SK-N-SH (cell line): Measurements from ENCODE around the gene CACNA2D3. TPM values are rescaled to one million over a fixed set of nuclear protein-coding genes. Genes with fewer than 3 reads are reported as not detected.

Source experiments
- CTCF ChIA-PET: fragments of 300-600, 350-600 bp; formaldehyde crosslinking; extraction: SDS; loops from one replicate; lab custom pipeline; 2021; lab: Yijun Ruan, JAX
- POLR2A ChIA-PET: fragments of 350-600 bp; sonication (Branson Sonifier 250); formaldehyde crosslinking; extraction: SDS; loops from one replicate; lab custom pipeline; 2020; ENCODE audit warnings: antibody characterized with exemption, inconsistent platforms; lab: Yijun Ruan, JAX
- DNase-seq: peaks from one replicate; pipeline ENCODE4 v3.0.0; 2012
- H2AFZ ChIP-seq: fragments of 200-600 bp; sonication (generic); 2 replicates; pipeline ENCODE4 v1.8.1; 2016; ENCODE audit warnings: antibody characterized with exemption, mild to moderate bottlenecking, low read depth
- H3F3A ChIP-seq: fragments of 200-600 bp; sonication (generic); replicated peaks from 2 replicates; pipeline ENCODE3; 2016; ENCODE audit warnings: antibody characterized with exemption, mild to moderate bottlenecking; ENCODE audit not compliant: insufficient read depth
- H3K27ac ChIP-seq, 2 experiments: fragments of 200-500 bp in 1 of 2; fragments of 200-600 bp in 1 of 2; sonication (Bioruptor generic) in 1 of 2; sonication (generic), shearing (Covaris generic) in 1 of 2; 2 replicates each; pipeline versions ENCODE4 v1.5.1 to v1.6.1; 2014 to 2016; ENCODE audit warnings: low read depth in 2 of 2, inconsistent platforms in 1 of 2, low read length in 1 of 2, mild to moderate bottlenecking in 1 of 2, mixed read lengths in 1 of 2
- H3K27me3 ChIP-seq: fragments of 200-600 bp; sonication (generic), shearing (Covaris generic); 2 replicates; pipeline ENCODE4 v1.6.1; 2016; ENCODE audit warnings: mixed run types; ENCODE audit not compliant: insufficient read depth
- H3K36me3 ChIP-seq, 2 experiments: fragments of 200-500 bp in 1 of 2; fragments of 200-600 bp in 1 of 2; sonication (Bioruptor generic) in 1 of 2; sonication (generic) in 1 of 2; replicated peaks in 1 of 2; 2 replicates each; pipeline versions ENCODE3 to v1.5.1; 2014 to 2016; ENCODE audit warnings: low read length in 1 of 2, mild to moderate bottlenecking in 1 of 2; ENCODE audit not compliant: insufficient read depth in 2 of 2, control insufficient read depth in 1 of 2
- H3K4me1 ChIP-seq, 2 experiments: fragments of 200-500 bp in 1 of 2; fragments of 200-600 bp in 1 of 2; sonication (Bioruptor generic) in 1 of 2; sonication (generic), shearing (Covaris generic) in 1 of 2; 2 replicates each; pipeline versions ENCODE4 v1.5.1 to v1.6.1; 2014 to 2016; ENCODE audit warnings: low read depth in 1 of 2, low read length in 1 of 2, mixed run types in 1 of 2; ENCODE audit not compliant: insufficient read depth in 2 of 2, control insufficient read depth in 1 of 2
- H3K4me2 ChIP-seq: fragments of 200-600 bp; sonication (generic), shearing (Covaris generic); 2 replicates; pipeline ENCODE4 v1.6.1; 2017; ENCODE audit warnings: mixed run types
- H3K4me3 ChIP-seq, 2 experiments: fragments of 200-500 bp in 1 of 2; fragments of 200-600 bp in 1 of 2; sonication (Bioruptor generic) in 1 of 2; sonication (generic), shearing (Covaris generic) in 1 of 2; 2 replicates each; pipeline versions ENCODE4 v1.5.1 to v1.8.1; 2014 to 2016; ENCODE audit warnings: low read depth in 2 of 2, inconsistent platforms in 1 of 2, low read length in 1 of 2, mild to moderate bottlenecking in 1 of 2, mixed read lengths in 1 of 2, moderate library complexity in 1 of 2
- H3K79me2 ChIP-seq: fragments of 200-600 bp; sonication (generic); 2 replicates; pipeline ENCODE4 v1.8.1; 2017; ENCODE audit warnings: mild to moderate bottlenecking; ENCODE audit not compliant: insufficient read depth
- H3K9ac ChIP-seq: fragments of 200-600 bp; sonication (generic); 2 replicates; pipeline ENCODE4 v1.6.1; 2017; ENCODE audit warnings: mixed run types
- H3K9me2 ChIP-seq: fragments of 200-600 bp; sonication (generic); 2 replicates; pipeline ENCODE4 v1.6.1; 2017; ENCODE audit warnings: mixed run types
- H3K9me3 ChIP-seq: fragments of 200-600 bp; sonication (generic); 2 replicates; pipeline ENCODE4 v1.6.1; 2017; ENCODE audit warnings: mixed run types, mild to moderate bottlenecking, moderate library complexity
- H4K20me1 ChIP-seq: fragments of 200-600 bp; sonication (generic); 2 replicates; pipeline ENCODE4 v1.6.1; 2017; ENCODE audit warnings: mild to moderate bottlenecking, mixed run types; ENCODE audit not compliant: insufficient read depth
- EZH2phosphoT487 ChIP-seq: fragments of 200-600 bp; sonication (generic); IDR thresholded peaks from 2 replicates; pipeline ENCODE4 v1.6.1; 2017; ENCODE audit warnings: low read depth, mixed run types, mild to moderate bottlenecking, antibody characterized with exemption, moderate library complexity, borderline replicate concordance
- FOSL2 ChIP-seq: IDR thresholded peaks from 2 replicates; pipeline ENCODE4 v1.4.0; 2012; ENCODE audit warnings: low read depth, mild to moderate bottlenecking, moderate library complexity, borderline replicate concordance
- GATA2 ChIP-seq: sonication (generic); formaldehyde crosslinking; IDR thresholded peaks from 2 replicates; pipeline ENCODE4 v1.5.0; 2020; ENCODE audit warnings: mild to moderate bottlenecking, missing genetic modification reagents
- MEF2A ChIP-seq: IDR thresholded peaks from 2 replicates; pipeline ENCODE4 v1.4.0; 2012; ENCODE audit warnings: low read depth, borderline replicate concordance
- POLR2AphosphoS5 ChIP-seq: IDR thresholded peaks from 2 replicates; pipeline ENCODE4 v1.6.1; 2012; ENCODE audit warnings: low read depth, low read length
- RCOR1 ChIP-seq: fragments of 150-350 bp; IDR thresholded peaks from 2 replicates; pipeline ENCODE4 v1.6.1; 2017; ENCODE audit warnings: antibody characterized with exemption, low read length
- RXRA ChIP-seq: IDR thresholded peaks from 2 replicates; pipeline ENCODE4 v1.4.0; 2012; ENCODE audit warnings: low read depth, mild to moderate bottlenecking, borderline replicate concordance
- TAF1 ChIP-seq: IDR thresholded peaks from 2 replicates; pipeline ENCODE4 v1.6.1; 2012; ENCODE audit warnings: low read depth, mild to moderate bottlenecking, low read length, moderate library complexity, borderline replicate concordance
- WGBS: methylation state at CpG from one replicate; pipeline ENCODE4 v1.1.6; 2017; ENCODE audit warnings: low lambda C conversion rate; 5-methylcytosine and 5-hydroxymethylcytosine counted together
- polyA plus RNA-seq, 3 experiments: library from polyadenylated mRNA; depleted of rRNA; stranded (reverse); fragments of >200 nt; gene quantifications; 2 replicates each; pipeline ENCODE4 v1.2.3, GENCODE V29; 2012
- TF ChIP-seq, protein P1 (sequence below): IDR thresholded peaks from 2 replicates; pipeline ENCODE4 v1.6.1; 2012; ENCODE audit warnings: mild to moderate bottlenecking, low read depth, low read length, moderate library complexity
- TF ChIP-seq, protein P2 (sequence below): fragments of 150-350 bp; IDR thresholded peaks from 2 replicates; pipeline ENCODE4 v1.6.1; 2016; ENCODE audit warnings: mild to moderate bottlenecking, low read depth, low read length
- TF ChIP-seq, protein P3 (sequence below): IDR thresholded peaks from 2 replicates; pipeline ENCODE4 v1.4.0; 2012; ENCODE audit warnings: low read depth, borderline replicate concordance

CACNA2D3 gene
- polyA plus RNA-seq, 1 of the 3 experiments (the other 2 are of a cell fraction) = 0.15 TPM

GRCh38 chr3:54125300-54125699, 2.9 kb downstream of the CACNA2D3 start:
- H3F3A ChIP-seq = no peaks in the 10 kb centered on the region
- no peak overlapping the region for H3K4me3 ChIP-seq
- 13% methylated on average over 4 of the region's 4 CpGs for whole genome bisulfite sequencing
- H4K20me1 ChIP-seq = no peaks in the 10 kb centered on the region
- H3K79me2 ChIP-seq = no peaks in the 10 kb centered on the region
- H3K9ac ChIP-seq = no peak overlapping the region
- no peaks in the 10 kb centered on the region for H3K36me3 ChIP-seq
- ChIA-PET POLR2A (no interaction called here), CTCF (interaction anchor here (1.1 kb wide), 1 partner anchor 187 kb away, joined by 4 read pairs; no protein-coding TSS in a partner anchor)
- peaks cover 0 to 26% of the 10 kb centered on the region in 2 experiments; a peak in 2 of 4 replicates for H3K4me1 ChIP-seq
- DNase-seq = no peak
- H3K27me3 ChIP-seq = peaks cover 36% of the 10 kb centered on the region
- H2AFZ ChIP-seq = no peak overlapping the region
- no peak overlapping the region for H3K4me2 ChIP-seq
- TF ChIP-seq EZH2phosphoT487 = no peak
- TF ChIP-seq TAF1 = no peak
- peak; percentile 82 for TF ChIP-seq GATA2 (CRISPR knock-in tag)
- TF ChIP-seq, protein P1, sequence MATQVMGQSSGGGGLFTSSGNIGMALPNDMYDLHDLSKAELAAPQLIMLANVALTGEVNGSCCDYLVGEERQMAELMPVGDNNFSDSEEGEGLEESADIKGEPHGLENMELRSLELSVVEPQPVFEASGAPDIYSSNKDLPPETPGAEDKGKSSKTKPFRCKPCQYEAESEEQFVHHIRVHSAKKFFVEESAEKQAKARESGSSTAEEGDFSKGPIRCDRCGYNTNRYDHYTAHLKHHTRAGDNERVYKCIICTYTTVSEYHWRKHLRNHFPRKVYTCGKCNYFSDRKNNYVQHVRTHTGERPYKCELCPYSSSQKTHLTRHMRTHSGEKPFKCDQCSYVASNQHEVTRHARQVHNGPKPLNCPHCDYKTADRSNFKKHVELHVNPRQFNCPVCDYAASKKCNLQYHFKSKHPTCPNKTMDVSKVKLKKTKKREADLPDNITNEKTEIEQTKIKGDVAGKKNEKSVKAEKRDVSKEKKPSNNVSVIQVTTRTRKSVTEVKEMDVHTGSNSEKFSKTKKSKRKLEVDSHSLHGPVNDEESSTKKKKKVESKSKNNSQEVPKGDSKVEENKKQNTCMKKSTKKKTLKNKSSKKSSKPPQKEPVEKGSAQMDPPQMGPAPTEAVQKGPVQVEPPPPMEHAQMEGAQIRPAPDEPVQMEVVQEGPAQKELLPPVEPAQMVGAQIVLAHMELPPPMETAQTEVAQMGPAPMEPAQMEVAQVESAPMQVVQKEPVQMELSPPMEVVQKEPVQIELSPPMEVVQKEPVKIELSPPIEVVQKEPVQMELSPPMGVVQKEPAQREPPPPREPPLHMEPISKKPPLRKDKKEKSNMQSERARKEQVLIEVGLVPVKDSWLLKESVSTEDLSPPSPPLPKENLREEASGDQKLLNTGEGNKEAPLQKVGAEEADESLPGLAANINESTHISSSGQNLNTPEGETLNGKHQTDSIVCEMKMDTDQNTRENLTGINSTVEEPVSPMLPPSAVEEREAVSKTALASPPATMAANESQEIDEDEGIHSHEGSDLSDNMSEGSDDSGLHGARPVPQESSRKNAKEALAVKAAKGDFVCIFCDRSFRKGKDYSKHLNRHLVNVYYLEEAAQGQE = no peak
- no peak for TF ChIP-seq FOSL2
- TF ChIP-seq POLR2AphosphoS5 = no peak
- no peak for TF ChIP-seq RXRA
- TF ChIP-seq MEF2A = no peak
- H3K9me2 ChIP-seq = no peaks in the 10 kb centered on the region
- no peak overlapping the region for H3K27ac ChIP-seq
- H3K9me3 ChIP-seq = no peaks in the 10 kb centered on the region

DNA sequence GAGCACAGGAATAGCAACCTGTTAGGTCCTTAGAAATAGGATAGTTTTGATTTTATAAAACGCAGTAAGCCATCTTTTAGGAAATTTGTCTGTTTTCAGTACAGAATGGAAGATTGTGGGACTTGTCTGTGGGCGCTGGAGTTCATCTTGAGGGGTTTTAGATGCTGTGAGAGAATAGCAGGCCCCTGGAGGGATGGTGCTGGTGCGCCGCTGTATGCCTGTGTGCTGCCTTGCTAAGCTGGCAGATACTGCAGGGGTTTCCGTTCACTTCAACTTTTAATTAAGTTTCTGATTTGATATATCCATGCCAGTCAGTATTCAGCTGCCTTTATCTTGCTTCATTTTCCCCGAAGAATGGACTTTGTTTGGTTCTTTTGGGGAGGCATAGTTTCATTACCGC, 4.2 kb downstream of the CACNA2D3 start:
- H3K36me3 ChIP-seq = no peaks in the 10 kb centered on the region
- POLR2A ChIA-PET = no interaction called here
- H3F3A ChIP-seq = no peaks in the 10 kb centered on the region
- 34% methylated on average over 7 of the region's 7 CpGs for WGBS
- no peaks in the 10 kb centered on the region for H3K9me3 ChIP-seq
- CTCF ChIA-PET = interaction anchor here (1.9 kb wide), 1 partner anchor 11 kb away, joined by 6 read pairs; no protein-coding TSS in a partner anchor
- H3K4me1 ChIP-seq = peaks cover 0 to 19% of the 10 kb centered on the region in 2 experiments; a peak in 2 of 4 replicates
- no peak overlapping the region for H3K4me2 ChIP-seq
- no peak overlapping the region for H3K4me3 ChIP-seq
- TF ChIP-seq RCOR1 (no peak), POLR2AphosphoS5 (no peak), EZH2phosphoT487 (no peak), GATA2 (CRISPR knock-in tag) (no peak)
- TF ChIP-seq, protein P2, sequence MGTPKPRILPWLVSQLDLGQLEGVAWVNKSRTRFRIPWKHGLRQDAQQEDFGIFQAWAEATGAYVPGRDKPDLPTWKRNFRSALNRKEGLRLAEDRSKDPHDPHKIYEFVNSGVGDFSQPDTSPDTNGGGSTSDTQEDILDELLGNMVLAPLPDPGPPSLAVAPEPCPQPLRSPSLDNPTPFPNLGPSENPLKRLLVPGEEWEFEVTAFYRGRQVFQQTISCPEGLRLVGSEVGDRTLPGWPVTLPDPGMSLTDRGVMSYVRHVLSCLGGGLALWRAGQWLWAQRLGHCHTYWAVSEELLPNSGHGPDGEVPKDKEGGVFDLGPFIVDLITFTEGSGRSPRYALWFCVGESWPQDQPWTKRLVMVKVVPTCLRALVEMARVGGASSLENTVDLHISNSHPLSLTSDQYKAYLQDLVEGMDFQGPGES = no peak
- TF ChIP-seq, protein P3, sequence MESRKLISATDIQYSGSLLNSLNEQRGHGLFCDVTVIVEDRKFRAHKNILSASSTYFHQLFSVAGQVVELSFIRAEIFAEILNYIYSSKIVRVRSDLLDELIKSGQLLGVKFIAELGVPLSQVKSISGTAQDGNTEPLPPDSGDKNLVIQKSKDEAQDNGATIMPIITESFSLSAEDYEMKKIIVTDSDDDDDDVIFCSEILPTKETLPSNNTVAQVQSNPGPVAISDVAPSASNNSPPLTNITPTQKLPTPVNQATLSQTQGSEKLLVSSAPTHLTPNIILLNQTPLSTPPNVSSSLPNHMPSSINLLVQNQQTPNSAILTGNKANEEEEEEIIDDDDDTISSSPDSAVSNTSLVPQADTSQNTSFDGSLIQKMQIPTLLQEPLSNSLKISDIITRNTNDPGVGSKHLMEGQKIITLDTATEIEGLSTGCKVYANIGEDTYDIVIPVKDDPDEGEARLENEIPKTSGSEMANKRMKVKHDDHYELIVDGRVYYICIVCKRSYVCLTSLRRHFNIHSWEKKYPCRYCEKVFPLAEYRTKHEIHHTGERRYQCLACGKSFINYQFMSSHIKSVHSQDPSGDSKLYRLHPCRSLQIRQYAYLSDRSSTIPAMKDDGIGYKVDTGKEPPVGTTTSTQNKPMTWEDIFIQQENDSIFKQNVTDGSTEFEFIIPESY = no peak
- H3K27ac ChIP-seq = no peak overlapping the region
- H3K9ac ChIP-seq = no peak overlapping the region
- DNase-seq = no peak
- H3K27me3 ChIP-seq = peaks cover 24% of the 10 kb centered on the region; the same call in 1 of the 2 replicates
- no peaks in the 10 kb centered on the region for H4K20me1 ChIP-seq
- H3K9me2 ChIP-seq = no peaks in the 10 kb centered on the region
- no peak overlapping the region for H2AFZ ChIP-seq
- no peaks in the 10 kb centered on the region for H3K79me2 ChIP-seq
